ENCODE measurements around the gene SMC1B.

DNA sequence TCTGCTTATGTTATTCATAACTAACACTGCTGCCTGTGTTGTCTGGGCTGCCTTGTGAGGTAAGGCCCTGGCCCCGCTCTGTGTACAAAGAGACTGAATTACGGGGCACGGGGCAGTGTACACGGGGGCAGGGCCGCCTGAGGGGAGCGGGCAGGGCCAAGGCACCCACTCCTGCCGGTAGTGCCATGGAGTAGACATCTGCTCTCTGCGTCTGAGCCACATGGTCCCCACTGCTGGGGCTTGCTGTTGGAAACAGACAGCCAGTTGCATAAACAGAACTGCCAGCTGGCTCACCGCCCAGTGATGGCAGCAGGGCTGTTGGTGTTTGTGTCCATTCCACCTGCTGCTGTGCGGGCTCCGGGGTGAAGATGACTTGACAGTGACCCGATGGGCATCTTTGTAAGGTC, 83.9 kb downstream of the SMC1B start:
- TF ChIP-seq, protein P1, sequence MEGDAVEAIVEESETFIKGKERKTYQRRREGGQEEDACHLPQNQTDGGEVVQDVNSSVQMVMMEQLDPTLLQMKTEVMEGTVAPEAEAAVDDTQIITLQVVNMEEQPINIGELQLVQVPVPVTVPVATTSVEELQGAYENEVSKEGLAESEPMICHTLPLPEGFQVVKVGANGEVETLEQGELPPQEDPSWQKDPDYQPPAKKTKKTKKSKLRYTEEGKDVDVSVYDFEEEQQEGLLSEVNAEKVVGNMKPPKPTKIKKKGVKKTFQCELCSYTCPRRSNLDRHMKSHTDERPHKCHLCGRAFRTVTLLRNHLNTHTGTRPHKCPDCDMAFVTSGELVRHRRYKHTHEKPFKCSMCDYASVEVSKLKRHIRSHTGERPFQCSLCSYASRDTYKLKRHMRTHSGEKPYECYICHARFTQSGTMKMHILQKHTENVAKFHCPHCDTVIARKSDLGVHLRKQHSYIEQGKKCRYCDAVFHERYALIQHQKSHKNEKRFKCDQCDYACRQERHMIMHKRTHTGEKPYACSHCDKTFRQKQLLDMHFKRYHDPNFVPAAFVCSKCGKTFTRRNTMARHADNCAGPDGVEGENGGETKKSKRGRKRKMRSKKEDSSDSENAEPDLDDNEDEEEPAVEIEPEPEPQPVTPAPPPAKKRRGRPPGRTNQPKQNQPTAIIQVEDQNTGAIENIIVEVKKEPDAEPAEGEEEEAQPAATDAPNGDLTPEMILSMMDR (IDR thresholded peaks at IDR 0.05; ENCODE audit: insufficient read depth, low read length, poor library complexity, severe bottlenecking): no peak
- TF ChIP-seq EZH2phosphoT487 (conservative IDR thresholded peaks at IDR 0.05; ENCODE audit: low read length): no peak

Data from SU-DHL-6 (cell line).